GM19025 (cell line): ENCODE data around the gene SHF.
A peak's percentile ranks its signal among the peaks of the same experiment; 100 is the strongest.

Experiments used
- ATAC-seq: cut with Tn5 transposase; IDR thresholded peaks from one replicate; pipeline ENCODE4 v1.9.1; 2021; ENCODE audit warnings: mild to moderate bottlenecking, low read depth, moderate library complexity; ENCODE audit not compliant: unreplicated experiment

Gene SHF

DNA sequence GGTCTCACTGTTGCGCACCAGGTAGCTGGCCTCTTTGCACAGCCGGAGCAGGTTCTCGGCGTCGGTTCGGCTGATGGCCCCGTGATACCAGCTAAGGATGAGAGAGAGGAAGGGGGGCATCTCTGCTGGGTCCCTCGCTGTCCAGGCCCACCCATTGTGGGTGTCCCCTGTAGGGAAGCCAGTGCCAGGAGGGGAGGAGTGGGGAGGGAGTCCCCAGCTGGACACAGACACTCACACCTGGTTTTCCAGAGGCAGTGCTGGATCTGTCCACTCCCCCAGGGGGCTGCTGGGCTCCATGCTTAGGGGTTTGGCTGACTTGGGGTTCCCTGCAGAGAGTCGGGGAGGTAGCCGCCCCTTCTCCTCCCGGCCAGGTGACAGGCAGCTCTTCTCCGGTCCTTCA lies 15.9 kb downstream of the SHF start:
- no peak for ATAC-seq

DNA sequence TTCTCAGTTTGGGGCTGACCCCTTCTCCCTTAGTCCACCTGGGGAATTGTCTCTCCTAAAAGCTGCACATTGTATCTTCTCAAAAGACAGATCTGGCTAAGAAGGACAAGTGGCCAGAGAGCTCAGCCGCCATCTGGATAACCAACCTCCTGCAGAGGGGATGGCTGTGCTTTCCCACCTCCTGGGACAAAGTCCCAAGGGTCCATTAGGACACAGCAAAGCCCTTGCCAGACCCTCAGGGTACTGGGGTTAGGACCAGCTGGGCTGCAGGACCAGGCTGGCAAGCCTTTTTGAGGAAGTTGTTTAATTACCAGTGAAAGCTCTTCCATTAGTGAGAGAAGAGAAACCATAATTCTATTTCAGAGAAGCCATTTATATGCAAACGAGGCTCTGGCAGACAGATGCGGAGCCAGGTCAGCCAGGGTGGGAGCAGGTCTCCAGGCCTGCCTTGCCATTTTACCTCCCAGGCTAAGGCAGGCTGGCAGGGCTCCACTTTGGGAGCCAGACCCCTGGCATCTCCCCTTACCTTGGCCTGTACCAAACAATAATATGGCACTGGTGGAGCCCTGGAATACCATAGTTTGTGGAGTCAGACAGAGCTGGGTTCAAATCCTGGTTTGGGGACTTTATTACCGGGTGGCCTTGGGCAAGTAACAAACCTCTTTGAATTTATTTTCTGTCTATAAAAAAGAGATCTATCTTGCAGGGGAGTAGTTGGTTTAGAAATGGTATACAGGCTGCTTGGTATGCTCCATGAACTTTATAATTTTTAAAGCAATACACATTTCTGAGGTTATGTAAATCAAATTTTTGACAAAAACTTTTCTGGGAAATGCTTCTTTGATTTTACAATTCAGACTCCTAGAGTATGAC lies 17.9 kb downstream of the SHF start:
- ATAC-seq: no peak

DNA sequence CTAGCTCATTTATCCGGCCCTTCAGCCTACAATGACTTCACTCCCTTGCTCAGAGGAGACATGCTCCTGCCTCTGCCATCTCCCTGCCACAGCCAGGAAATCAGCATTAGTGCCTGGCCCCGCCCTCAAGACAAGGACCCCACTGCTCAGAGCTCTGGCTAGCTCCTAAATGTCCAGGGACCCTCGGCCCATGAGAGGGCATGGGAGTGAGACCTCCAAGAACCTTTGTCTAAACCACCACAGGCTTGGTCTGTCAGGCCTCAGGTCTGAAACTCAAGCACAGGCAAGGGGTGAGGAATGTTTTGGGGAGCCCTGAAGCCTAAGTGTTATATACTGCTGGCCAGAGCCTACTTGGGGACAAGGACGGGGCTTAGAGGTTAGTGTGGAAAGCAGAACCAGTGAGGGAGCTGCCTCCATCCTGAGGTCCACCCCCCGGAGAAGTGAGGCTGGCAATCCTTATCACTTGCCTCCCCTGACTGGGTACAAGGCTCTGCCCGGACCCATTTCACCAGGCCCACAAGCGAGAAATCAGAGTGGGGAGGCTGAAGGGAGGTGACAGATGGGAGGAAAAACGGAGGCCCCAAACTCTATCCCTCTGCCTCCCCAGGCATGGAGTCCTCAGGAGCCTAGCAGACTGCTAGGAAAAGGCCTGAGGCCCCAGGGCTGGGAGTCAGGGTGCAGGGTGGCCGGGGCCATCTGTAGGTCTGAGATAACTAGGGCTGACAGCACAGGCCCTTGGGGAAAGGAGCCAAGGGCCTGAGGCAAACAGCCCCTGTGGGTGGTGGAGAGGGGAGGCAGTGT lies 18.8 kb downstream of the SHF start:
- no peak for ATAC-seq

DNA sequence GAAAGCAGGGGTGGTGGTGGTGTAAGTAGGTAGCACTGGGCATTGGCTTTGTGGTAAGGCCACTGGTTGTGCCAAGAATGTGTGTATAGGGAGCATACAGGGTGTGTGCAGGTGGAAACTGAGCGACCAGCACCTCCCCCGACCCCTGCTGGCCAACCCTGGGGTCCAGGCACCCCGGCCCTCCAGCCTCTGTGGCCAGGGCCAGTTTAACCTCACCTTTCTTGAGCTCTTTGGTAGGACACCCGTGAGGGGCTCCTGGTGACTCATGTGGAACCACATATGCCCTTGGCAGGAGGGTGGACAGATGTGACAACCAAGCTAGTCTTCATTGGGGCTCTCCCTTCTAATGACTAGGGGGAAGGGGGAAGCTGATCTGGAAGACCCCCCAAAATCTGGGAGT lies 19.5 kb downstream of the SHF start:
- ATAC-seq: no peak

DNA sequence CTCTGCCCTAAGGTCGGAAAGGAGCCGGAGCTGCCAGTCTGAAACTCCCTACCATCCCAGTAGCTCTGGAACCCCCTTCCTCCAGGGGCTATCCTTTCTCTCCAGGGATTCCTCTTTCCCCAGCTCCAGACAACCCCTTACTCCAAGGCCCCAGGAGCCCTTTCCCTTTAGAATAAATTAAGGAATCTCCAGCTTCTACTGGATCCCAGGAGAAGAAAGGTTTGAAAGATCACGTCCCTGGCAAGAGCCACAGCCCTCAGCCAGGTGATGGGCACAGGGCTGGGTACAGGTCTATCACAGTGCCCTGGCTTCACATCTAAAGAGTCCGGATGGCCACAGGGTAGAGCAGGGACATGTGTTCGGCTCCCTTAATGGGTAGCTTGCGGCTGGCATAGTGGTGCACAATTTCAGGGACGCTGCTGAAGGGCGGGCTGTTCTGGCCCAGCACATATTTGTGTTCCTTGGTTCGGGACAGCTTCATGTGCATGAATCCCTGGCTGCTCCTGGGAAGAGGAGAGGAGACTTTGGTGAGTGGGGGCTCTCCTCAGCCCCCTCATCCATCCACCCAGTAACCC lies 20.0 kb downstream of the SHF start:
- ATAC-seq: no peak

DNA sequence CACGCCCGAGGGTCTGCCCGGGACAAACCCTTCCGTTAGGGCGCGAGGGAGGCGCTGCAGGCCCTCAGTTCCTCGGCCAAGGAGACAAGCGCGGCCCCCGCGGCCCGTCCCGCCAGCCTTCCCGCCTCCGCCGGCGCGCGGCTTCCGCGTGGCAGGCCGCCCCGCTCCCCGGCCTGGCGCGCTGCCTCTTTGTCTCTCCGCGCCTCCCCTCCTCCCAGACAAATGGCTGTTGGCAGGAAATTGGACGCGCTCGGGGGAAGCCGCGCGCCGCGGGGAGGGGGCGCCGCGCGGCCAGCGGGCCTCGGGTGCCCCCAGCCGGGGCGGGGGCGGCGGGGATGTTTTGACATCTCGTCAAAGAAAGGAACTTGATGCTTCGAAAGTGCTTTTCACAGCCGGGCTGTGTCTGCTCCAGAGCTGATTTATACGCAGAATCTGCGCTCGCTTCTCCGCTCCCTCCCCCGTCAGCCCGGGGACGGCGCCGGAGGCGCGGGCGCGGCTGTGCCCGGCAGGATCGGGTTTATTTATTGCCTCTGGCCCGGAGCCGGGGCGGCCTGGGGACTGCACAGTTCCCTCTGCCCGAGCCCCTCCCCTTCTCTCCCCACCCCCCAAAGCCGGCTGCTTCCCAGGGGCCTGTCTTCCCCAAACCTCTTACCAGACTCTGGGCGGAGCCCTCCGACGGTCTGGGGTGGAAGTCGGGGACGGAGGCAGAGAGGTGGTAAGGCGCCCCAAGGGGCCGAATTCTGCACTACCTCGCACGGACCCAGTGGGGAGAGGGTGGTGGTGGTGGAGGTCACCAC lies 20.7 kb downstream of the SHF start:
- peak; percentile 90 for ATAC-seq

DNA sequence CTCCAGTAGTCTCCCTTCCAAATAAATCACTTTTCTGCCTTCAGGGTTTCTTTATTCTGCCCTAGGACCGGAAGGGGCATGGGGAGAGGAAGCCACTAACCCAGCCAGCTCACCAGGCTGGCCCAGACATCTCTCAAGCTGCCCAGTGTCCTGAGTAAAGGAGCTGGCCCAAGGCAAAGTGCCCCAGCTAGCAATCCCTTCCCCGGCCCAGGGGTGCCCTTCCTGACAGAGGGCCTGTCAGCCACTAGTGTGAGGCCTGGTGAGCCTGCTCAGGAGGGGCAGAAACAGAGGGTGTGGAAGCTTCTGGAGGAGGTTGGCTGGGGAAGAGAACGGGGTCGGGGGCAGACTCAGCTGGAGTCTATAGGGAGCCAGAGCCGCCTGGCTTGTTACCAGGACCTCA lies 22.2 kb downstream of the SHF start:
- ATAC-seq: no peak

DNA sequence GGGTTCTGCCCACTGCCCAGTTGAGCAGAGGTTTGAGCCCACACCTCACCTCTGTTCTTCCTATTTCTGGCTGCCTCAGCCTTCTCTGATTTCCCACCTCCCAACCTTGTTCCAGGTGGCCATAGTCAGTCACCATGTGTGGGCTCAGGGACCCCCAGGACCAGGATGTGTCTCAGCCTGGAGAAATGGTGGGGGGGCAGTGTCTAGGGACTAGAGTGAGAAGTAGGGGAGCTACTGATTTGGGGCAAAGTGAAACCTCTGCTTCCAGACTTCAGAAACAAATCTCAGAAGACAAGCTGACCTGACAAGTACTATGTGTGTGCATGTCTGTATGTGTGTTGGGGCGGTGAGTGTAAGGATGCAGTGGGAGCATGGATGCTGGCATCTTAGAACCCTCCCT lies 22.9 kb downstream of the SHF start:
- ATAC-seq: no peak

DNA sequence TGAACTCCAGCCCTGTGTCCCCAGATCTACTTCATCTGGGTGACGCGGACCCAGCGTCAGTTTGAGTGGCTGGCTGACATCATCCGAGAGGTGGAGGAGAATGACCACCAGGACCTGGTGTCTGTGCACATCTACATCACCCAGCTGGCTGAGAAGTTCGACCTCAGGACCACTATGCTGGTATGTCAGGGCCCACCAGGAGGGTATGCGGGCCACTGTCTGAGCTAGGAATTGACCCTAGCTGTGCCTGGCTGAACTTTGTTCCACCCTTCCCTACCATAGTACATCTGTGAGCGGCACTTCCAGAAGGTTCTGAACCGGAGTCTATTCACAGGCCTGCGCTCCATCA lies 24.3 kb downstream of the SHF start:
- ATAC-seq: no peak

DNA sequence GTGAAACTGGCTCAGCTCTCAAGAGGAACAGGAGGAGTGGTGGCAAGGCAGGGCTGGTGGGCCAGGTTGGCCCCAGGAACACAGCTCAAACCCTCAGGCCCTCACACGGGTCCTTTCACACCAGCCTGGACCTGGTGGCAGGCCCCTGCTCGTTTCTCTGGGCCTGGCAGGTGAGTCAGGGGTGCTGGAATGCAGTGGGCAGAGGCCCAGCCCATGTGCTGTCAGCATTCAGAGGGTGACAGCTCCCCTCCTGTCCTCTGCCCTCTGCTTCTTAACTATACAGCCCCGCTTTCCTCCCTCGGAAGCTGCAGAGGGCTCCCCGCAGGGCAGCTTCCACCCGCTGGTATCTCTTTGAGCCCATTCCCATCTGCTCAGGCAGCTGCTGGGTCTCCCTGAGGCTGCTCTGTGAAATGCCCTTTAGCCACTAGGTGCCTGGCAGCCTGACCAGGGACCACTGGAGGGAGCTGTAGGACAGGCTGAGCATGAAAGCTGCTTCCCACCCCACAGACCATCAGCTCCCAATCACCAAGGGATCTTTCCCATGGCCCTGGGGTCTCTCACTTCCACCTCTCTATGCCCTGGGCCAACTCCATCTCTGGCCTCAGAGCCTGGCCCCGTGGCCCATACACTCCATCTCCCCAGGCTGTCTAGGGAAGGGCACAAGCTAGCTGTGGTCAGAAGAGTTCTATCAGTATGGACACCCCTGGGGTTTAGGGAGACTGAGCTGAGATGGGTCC lies 24.8 kb downstream of the SHF start:
- ATAC-seq: no peak

DNA sequence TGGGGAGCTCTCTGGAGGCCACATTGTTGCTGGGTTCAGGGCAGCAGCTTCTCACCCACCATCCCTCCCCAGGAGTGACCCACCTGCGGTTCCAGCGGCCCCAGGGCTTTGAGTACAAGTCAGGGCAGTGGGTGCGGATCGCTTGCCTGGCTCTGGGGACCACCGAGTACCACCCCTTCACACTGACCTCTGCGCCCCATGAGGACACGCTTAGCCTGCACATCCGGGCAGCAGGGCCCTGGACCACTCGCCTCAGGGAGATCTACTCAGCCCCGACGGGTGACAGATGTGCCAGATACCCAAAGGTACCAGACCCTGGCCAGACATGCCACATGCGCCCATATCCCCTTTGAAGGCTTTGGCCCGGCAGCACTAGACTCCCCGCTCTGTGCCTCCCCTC lies 26.1 kb downstream of the SHF start:
- no peak for ATAC-seq

DNA sequence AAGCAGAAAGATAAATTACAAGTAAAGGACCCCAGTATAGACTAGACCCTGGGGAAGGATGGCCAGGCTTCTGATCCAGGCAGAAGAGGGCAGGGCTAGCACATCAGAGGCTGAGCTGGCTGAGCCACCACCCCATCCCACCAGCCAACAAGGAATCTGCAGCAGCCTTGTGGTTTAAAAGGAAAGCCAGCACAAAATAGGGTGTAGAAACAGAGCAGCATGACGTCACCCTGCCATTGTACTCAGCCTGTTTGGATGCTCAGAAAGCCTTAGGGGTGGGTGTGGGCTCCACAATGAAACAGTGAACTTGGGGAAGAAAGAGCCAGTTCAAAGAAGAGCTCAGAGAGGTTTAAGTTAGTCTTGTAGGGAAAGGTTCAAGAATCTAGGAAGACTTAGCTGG lies 29.8 kb downstream of the SHF start:
- ATAC-seq: no peak

DNA sequence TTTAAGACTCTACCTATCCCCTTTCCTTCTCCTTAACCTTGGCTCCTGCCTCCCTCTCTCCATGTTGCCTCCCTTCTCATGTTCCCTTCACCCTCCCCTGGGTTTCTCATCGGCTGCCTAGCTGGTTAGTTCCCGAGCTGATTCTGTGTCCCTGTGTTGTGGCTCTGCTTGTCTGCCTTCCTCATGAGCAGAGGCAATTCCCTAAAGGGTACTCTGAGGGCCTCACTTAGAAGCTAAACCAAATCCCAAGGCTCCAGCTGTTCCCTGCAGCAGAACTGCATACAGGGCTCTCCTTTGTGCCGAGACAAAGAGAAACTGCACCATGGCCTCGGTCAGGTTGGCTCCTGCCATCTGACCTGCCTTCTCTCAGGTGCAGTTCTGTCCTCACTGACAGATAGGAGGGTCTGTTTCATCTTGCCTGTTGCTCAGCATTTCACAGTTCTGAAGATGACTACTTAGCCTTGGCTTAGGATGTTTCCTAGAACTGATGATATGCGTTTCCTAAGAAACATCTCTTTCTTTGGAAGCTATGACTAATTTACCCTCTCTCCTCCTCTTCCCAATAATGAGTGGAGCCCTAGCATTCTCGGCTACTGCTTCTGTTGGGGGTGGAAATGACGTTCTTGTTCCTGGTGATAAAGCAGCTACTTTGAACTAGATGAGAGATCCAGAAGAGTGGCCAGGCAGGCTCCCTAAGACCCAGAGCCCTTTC lies 30.9 kb downstream of the SHF start:
- no peak for ATAC-seq

DNA sequence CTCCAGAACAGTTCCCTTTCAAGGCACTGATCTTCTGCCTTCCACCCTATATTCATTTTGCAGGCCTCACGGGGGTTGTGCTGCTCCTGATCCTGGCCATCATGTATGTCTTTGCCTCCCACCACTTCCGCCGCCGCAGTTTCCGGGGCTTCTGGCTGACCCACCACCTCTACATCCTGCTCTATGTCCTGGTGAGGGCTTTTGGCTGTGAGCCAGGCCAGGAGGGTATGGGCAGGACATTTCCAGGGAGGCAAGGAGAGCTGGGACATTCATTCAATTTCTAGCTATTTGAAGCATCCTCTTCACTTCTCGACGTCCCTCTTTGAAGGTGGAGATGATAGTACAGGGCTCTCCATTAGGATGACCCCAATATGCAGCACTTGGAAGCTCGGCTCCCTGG lies 32.0 kb downstream of the SHF start:
- no peak for ATAC-seq

DNA sequence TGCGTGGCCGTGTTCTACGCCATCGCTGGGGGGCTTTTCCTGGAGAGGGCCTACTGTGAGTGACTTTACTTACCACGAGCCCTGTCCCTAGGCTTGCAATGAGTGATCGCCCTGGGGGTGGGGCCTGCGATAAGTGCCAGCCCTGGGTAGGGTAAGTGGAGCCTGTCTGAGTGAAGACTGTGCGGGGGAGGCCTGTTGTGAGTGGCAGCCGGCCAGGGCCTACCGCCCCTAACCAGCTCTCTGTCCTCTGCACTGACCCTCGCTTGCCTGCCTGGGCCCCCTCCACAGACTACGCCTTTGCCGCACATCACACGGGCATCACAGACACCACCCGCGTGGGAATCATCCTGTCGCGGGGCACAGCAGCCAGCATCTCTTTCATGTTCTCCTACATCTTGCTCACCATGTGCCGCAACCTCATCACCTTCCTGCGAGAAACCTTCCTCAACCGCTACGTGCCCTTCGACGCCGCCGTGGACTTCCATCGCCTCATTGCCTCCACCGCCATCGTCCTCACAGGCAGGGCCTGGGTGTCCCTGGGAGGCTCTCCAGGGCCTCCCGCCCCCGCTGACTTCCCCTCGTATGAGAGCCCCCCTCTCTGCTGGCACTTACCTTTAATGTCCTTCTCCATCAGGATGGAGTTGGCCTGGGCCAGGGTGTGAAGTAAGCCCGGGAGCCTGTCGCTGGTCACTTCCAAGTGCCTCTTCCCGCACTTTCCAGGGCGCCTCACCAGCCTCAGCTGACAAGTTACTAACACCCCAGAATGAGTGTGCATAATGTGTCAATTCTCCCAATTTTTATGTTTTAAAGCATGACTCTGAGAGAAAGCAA lies 35.6 kb downstream of the SHF start:
- ATAC-seq: no peak

DNA sequence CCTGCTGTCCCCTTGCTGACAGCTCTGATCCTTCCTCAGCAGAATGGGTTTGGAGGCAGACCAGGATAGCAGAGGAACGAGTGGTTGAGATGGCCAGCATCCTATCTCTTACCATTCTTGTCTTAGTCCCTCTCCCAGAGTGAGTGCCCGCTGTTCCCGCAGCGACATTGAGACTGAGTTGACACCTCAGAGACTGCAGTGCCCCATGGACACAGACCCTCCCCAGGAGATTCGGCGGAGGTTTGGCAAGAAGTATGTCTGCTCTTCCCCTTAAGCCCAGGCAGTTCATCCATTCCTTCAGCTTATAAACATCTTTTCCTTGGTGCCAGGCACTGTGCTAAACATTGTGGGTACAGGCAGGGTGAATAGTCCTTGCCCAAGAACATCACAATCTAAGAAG lies 36.8 kb downstream of the SHF start:
- ATAC-seq: no peak

DNA sequence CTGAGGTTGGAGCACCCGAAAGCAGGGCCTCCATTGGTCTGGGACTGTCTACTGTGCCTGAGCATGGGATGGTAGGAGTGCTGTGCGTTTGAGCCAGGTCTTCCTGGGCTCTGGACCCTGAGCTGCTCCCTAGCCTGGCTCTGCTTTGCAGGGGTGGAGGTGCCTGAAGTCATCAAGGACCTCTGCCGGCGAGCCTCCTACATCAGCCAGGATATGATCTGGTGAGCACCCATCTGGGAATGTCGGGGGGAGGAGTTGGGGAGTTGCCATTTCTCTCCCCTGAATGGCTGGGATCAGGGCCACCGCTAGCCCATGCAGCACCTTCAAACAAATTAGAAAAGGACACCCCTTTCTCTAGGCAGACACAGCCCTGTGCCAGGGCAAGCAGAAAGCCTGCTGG lies 37.3 kb downstream of the SHF start:
- no peak for ATAC-seq

DNA sequence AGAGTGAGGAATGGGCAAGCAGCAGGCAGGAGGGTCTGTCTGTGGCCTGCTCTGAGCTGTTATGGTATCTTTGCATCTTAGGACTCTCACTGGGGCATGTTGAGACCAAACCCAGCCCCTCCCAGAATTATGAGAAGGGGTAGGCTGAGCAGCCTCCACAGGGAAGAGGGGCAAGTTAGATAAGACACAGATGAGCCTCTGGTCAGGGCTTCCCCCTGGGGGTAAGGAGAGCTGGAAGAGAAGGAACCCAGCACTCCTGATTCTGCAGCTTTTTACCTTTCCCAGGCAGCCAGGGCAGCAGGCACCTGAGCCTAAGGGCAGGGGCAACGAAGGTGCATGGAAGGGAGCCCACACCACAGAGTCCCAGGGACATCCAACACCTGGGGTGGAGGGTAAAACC lies 38.7 kb downstream of the SHF start:
- ATAC-seq: no peak
